HepG2 (cell line): ENCODE results near the gene TIMP3. TPM values are rescaled to one million over a fixed set of nuclear protein-coding genes. Genes with fewer than 3 reads are reported as not detected.

Source experiments
- FLYWCH1 ChIP-seq: sonication (generic); formaldehyde crosslinking; IDR thresholded peaks from 2 replicates; pipeline ENCODE4 v1.8.1; 2023; ENCODE audit warnings: mild to moderate bottlenecking, missing genetic modification reagents
- NFYC ChIP-seq: IDR thresholded peaks from 2 replicates; pipeline ENCODE4 v1.6.1; 2016; ENCODE audit warnings: missing genetic modification reagents, missing compliant biosample characterization
- SOX13 ChIP-seq, 3 experiments: fragments of 450-650 bp in 1 of 3; sonication (generic) in 1 of 3; formaldehyde crosslinking in 1 of 3; IDR thresholded peaks in 2 of 3; conservative IDR thresholded peaks in 1 of 3; 2 replicates each; pipeline versions ENCODE4 v1.5.0 to v1.6.1; 2016 to 2020; ENCODE audit warnings: antibody characterized with exemption in 1 of 3, mild to moderate bottlenecking in 1 of 3, missing compliant biosample characterization in 1 of 3, missing genetic modification reagents in 1 of 3, moderate library complexity in 1 of 3
- polyA plus RNA-seq, 8 experiments: library from polyadenylated mRNA; depleted of rRNA in 3 of 8; stranded (reverse) in 7 of 8; unstranded in 1 of 8; fragments of >200 nt; fragmentation: Illumina TruSeq in 4 of 8; extraction: Trizol in 4 of 8; gene quantifications; 2 replicates each; pipeline versions ENCODE4 v1.2.1 to v1.2.3, GENCODE V29; 2011 to 2016; ENCODE audit warnings: low read depth in 4 of 8, missing spikeins in 1 of 8, mixed read lengths in 1 of 8; ENCODE audit not compliant: insufficient read depth in 1 of 8
- total RNA-seq, 5 experiments: library from RNA; depleted of rRNA; stranded (reverse); fragments of >200 nt; fragmentation: Illumina TruSeq; extraction: Trizol; gene quantifications; 2 replicates each; pipeline ENCODE4 v1.2.3, GENCODE V29; 2016; ENCODE audit warnings: low read depth in 1 of 5
- TF ChIP-seq, protein P1 (sequence below): sonication (generic); formaldehyde crosslinking; IDR thresholded peaks from 2 replicates; pipeline ENCODE4 v1.8.1; 2022; ENCODE audit warnings: low read depth, mild to moderate bottlenecking, missing genetic modification reagents
- TF ChIP-seq, protein P2 (sequence below): sonication (generic); formaldehyde crosslinking; IDR thresholded peaks from 2 replicates; pipeline ENCODE4 v1.4.0; 2020; ENCODE audit warnings: mild to moderate bottlenecking, missing genetic modification reagents
- TF ChIP-seq, protein P3 (sequence below): sonication (generic); formaldehyde crosslinking; IDR thresholded peaks from 2 replicates; pipeline ENCODE4 v1.4.0; 2020; ENCODE audit warnings: mild to moderate bottlenecking, missing genetic modification reagents
- TF ChIP-seq, protein P4 (sequence below): sonication (generic); formaldehyde crosslinking; IDR thresholded peaks from 2 replicates; pipeline ENCODE4 v1.4.0; 2020; ENCODE audit warnings: missing genetic modification reagents

Gene TIMP3
- total and polyA plus RNA-seq, 2 of the 13 experiments (the other 11 are each of a cell fraction or from before 2014, with no cell fraction given), result 57.3 to 86.6 TPM

DNA sequence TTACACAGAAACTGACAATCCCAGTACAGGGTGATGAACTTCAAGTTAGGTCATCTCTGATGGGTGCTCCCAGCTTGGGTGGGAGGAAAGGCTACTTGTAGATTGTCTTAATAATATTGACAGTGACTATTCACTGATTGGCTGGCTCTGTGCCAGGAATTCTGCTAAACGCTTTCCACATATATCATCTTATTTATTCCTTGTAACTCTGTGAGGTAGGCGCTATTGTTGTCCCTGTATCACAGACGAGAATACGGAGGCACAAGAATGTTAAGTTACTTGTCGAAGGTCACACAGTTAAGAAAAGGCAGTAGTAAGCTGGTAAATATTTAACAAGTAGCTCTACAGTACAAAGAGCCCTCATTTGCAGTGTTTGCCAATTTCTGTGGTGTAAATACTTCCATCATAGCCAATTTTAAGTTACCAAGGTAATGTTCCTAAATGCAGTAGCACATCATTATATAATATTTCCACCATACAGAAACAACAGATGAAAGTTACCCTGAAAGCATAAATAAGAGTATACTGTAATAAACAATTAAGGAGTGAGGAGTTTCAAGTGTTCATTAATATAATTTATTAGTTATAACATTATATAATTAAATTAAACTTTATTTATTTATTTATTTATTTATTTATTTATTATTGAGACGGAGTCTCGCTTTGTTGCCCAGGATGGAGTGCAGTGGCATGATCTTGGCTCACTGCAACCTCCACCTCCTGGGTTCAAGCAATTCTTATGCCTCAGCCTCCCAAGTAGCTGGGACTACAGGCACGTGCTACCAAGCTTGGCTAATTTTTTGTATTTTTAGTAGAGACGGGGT, 11.5 kb upstream of the TIMP3 start (continued):
- TF ChIP-seq, protein P1, sequence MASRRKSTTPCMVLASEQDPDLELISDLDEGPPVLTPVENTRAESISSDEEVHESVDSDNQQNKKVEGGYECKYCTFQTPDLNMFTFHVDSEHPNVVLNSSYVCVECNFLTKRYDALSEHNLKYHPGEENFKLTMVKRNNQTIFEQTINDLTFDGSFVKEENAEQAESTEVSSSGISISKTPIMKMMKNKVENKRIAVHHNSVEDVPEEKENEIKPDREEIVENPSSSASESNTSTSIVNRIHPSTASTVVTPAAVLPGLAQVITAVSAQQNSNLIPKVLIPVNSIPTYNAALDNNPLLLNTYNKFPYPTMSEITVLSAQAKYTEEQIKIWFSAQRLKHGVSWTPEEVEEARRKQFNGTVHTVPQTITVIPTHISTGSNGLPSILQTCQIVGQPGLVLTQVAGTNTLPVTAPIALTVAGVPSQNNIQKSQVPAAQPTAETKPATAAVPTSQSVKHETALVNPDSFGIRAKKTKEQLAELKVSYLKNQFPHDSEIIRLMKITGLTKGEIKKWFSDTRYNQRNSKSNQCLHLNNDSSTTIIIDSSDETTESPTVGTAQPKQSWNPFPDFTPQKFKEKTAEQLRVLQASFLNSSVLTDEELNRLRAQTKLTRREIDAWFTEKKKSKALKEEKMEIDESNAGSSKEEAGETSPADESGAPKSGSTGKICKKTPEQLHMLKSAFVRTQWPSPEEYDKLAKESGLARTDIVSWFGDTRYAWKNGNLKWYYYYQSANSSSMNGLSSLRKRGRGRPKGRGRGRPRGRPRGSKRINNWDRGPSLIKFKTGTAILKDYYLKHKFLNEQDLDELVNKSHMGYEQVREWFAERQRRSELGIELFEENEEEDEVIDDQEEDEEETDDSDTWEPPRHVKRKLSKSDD (CRISPR knock-in tag), result no peak
- TF ChIP-seq, protein P2, sequence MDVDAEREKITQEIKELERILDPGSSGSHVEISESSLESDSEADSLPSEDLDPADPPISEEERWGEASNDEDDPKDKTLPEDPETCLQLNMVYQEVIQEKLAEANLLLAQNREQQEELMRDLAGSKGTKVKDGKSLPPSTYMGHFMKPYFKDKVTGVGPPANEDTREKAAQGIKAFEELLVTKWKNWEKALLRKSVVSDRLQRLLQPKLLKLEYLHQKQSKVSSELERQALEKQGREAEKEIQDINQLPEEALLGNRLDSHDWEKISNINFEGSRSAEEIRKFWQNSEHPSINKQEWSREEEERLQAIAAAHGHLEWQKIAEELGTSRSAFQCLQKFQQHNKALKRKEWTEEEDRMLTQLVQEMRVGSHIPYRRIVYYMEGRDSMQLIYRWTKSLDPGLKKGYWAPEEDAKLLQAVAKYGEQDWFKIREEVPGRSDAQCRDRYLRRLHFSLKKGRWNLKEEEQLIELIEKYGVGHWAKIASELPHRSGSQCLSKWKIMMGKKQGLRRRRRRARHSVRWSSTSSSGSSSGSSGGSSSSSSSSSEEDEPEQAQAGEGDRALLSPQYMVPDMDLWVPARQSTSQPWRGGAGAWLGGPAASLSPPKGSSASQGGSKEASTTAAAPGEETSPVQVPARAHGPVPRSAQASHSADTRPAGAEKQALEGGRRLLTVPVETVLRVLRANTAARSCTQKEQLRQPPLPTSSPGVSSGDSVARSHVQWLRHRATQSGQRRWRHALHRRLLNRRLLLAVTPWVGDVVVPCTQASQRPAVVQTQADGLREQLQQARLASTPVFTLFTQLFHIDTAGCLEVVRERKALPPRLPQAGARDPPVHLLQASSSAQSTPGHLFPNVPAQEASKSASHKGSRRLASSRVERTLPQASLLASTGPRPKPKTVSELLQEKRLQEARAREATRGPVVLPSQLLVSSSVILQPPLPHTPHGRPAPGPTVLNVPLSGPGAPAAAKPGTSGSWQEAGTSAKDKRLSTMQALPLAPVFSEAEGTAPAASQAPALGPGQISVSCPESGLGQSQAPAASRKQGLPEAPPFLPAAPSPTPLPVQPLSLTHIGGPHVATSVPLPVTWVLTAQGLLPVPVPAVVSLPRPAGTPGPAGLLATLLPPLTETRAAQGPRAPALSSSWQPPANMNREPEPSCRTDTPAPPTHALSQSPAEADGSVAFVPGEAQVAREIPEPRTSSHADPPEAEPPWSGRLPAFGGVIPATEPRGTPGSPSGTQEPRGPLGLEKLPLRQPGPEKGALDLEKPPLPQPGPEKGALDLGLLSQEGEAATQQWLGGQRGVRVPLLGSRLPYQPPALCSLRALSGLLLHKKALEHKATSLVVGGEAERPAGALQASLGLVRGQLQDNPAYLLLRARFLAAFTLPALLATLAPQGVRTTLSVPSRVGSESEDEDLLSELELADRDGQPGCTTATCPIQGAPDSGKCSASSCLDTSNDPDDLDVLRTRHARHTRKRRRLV, result no peak
- TF ChIP-seq, protein P3, sequence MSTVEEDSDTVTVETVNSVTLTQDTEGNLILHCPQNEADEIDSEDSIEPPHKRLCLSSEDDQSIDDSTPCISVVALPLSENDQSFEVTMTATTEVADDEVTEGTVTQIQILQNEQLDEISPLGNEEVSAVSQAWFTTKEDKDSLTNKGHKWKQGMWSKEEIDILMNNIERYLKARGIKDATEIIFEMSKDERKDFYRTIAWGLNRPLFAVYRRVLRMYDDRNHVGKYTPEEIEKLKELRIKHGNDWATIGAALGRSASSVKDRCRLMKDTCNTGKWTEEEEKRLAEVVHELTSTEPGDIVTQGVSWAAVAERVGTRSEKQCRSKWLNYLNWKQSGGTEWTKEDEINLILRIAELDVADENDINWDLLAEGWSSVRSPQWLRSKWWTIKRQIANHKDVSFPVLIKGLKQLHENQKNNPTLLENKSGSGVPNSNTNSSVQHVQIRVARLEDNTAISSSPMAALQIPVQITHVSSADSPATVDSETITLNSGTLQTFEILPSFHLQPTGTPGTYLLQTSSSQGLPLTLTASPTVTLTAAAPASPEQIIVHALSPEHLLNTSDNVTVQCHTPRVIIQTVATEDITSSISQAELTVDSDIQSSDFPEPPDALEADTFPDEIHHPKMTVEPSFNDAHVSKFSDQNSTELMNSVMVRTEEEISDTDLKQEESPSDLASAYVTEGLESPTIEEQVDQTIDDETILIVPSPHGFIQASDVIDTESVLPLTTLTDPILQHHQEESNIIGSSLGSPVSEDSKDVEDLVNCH (CRISPR knock-in tag), result no peak
- no peak for TF ChIP-seq SOX13 (IDR thresholded peaks at IDR 0.05)
- TF ChIP-seq SOX13 (CRISPR knock-in tag; conservative IDR thresholded peaks at IDR 0.05 in 1 of 2, IDR thresholded peaks at IDR 0.05 in 1 of 2), result peak in 1 of 2 experiments; percentile 98; a peak in 2 of 4 replicates
- TF ChIP-seq NFYC (CRISPR knock-in tag), result peak; percentile 31; the same call in 1 of the 2 replicates
- no peak for TF ChIP-seq FLYWCH1 (CRISPR knock-in tag)
- TF ChIP-seq, protein P4, sequence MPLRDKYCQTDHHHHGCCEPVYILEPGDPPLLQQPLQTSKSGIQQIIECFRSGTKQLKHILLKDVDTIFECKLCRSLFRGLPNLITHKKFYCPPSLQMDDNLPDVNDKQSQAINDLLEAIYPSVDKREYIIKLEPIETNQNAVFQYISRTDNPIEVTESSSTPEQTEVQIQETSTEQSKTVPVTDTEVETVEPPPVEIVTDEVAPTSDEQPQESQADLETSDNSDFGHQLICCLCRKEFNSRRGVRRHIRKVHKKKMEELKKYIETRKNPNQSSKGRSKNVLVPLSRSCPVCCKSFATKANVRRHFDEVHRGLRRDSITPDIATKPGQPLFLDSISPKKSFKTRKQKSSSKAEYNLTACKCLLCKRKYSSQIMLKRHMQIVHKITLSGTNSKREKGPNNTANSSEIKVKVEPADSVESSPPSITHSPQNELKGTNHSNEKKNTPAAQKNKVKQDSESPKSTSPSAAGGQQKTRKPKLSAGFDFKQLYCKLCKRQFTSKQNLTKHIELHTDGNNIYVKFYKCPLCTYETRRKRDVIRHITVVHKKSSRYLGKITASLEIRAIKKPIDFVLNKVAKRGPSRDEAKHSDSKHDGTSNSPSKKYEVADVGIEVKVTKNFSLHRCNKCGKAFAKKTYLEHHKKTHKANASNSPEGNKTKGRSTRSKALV (CRISPR knock-in tag), result no peak
